ENCODE data around the gene MVB12B. TPM values are rescaled to one million over a fixed set of nuclear protein-coding genes. Genes with fewer than 3 reads are reported as not detected.

MVB12B gene
- total and polyA plus RNA-seq, 2 of the 4 experiments (the other 2 are of a cell fraction) = 2.0 to 4.0 TPM

GRCh38 chr9:126532951-126533925 is 206.6 kb downstream of the MVB12B start:
- POLR2A ChIA-PET (ENCODE audit: unreplicated experiment) = no interaction called here
- H2BK5ac ChIP-seq (ENCODE audit: low read depth, low read length, poor library complexity, severe bottlenecking) = no peak overlapping the region
- in situ Hi-C loops (cut with MboI; ENCODE audit: low sequenced_read_pairs) (no loop called here), dilution Hi-C loops (cut with HindIII; ENCODE audit: low sequenced_read_pairs, unreplicated experiment) (no loop called here), intact Hi-C loops (cut with micrococcal nuclease) (no loop called here)
- no peak for DNase-seq
- no peaks in the 10 kb centered on the region for H3K9me3 ChIP-seq (ENCODE audit: control insufficient read depth, insufficient read depth, low read length)
- no peaks in the 10 kb centered on the region; the same call in 1 of the 2 replicates for H3K4me1 ChIP-seq (ENCODE audit: control insufficient read depth, insufficient read depth, low read length)
- H3K79me1 ChIP-seq (ENCODE audit: low read depth in 1 of 2, low read length in 2 of 2) = no peaks in the 10 kb centered on the region
- no peak overlapping the region for H2AK5ac ChIP-seq (ENCODE audit: low read depth, low read length)
- H3K4me3 ChIP-seq (ENCODE audit: insufficient read depth, low read depth, low read length) = no peak overlapping the region
- H4K91ac ChIP-seq (ENCODE audit: insufficient read depth, low read depth, low read length) = no peak overlapping the region
- no TSS peak for BruUV-seq (replicated peaks)
- H3K9ac ChIP-seq (ENCODE audit: low read depth, low read length) = no peak overlapping the region
- H3K18ac ChIP-seq (ENCODE audit: low read depth, low read length) = no peak overlapping the region
- no peaks in the 10 kb centered on the region for H4K20me1 ChIP-seq (ENCODE audit: insufficient read depth, low read length)
- no peak overlapping the region for H2BK120ac ChIP-seq (ENCODE audit: low read depth, low read length)
- H2AFZ ChIP-seq (replicated peaks; ENCODE audit: low read length, poor library complexity) = no peak overlapping the region
- H3K27me3 ChIP-seq (ENCODE audit: control insufficient read depth, insufficient read depth, low read length) = peaks cover 76% of the 10 kb centered on the region
- H3K14ac ChIP-seq (replicated peaks; ENCODE audit: low read depth, low read length) = no peak overlapping the region
- H4K5ac ChIP-seq (ENCODE audit: low read depth, low read length) = no peak overlapping the region
- no peak overlapping the region for H2AK9ac ChIP-seq (replicated peaks; ENCODE audit: low read depth, low read length, poor library complexity)
- H3K4me2 ChIP-seq (ENCODE audit: low read depth, low read length) = no peak overlapping the region
- H2BK15ac ChIP-seq (ENCODE audit: low read depth, low read length) = no peak overlapping the region
- CTCF ChIA-PET = interaction anchor here (0.6 kb wide), 1 partner anchor 15 kb away, joined by 3 read pairs; no protein-coding TSS in a partner anchor
- WGBS, 2 experiments (ENCODE audit: extremely low coverage in 2 of 2, insufficient read length in 1 of 2) = 87% methylated on average over 4 of the region's 24 CpGs; no CpG with 5 or more reads in 1 of the 2 experiments
- no peak overlapping the region for H3K56ac ChIP-seq (ENCODE audit: extremely low read depth, insufficient read depth, low read length)
- no peak overlapping the region for H3K4ac ChIP-seq (ENCODE audit: low read depth, low read length)
- no peak overlapping the region for H4K8ac ChIP-seq (ENCODE audit: low read depth in 2 of 2, low read length in 2 of 2)
- no peak overlapping the region for H3K23ac ChIP-seq (ENCODE audit: low read depth, low read length)
- ATAC-seq (ENCODE audit: low read depth) = no peak
- H3K36me3 ChIP-seq (ENCODE audit: control insufficient read depth, insufficient read depth, low read length) = no peaks in the 10 kb centered on the region
- no peaks in the 10 kb centered on the region for H3K9me1 ChIP-seq (ENCODE audit: insufficient read depth, low read length)
- no peak overlapping the region for H2BK20ac ChIP-seq (ENCODE audit: low read depth, low read length)
- no peak overlapping the region for H3K27ac ChIP-seq (ENCODE audit: insufficient read depth, low read length)
- TF ChIP-seq FOS (IDR thresholded peaks at IDR 0.05; ENCODE audit: low read depth, low read length) (no peak), MAZ (IDR thresholded peaks at IDR 0.05; ENCODE audit: borderline replicate concordance, low read depth, low read length) (no peak), RFX5 (IDR thresholded peaks at IDR 0.05; ENCODE audit: low read depth, low read length) (no peak), ELK1 (IDR thresholded peaks at IDR 0.05; ENCODE audit: borderline replicate concordance, low read depth, low read length) (no peak), CHD1 (IDR thresholded peaks at IDR 0.05; ENCODE audit: low read depth, low read length) (no peak), POLR2A (IDR thresholded peaks at IDR 0.05; ENCODE audit: low read depth, low read length) (no peak), NFE2L2 (IDR thresholded peaks at IDR 0.05; ENCODE audit: low read depth, low read length) (no peak), MXI1 (IDR thresholded peaks at IDR 0.05; ENCODE audit: borderline replicate concordance, low read depth, low read length) (no peak), RCOR1 (IDR thresholded peaks at IDR 0.05; ENCODE audit: insufficient replicate concordance, low read length) (no peak), CTCF (conservative IDR thresholded peaks at IDR 0.05; ENCODE audit: low read depth, low read length) (no peak), CEBPB (IDR thresholded peaks at IDR 0.05; ENCODE audit: low read depth, low read length) (no peak), MAFK (IDR thresholded peaks at IDR 0.05; ENCODE audit: low read depth, low read length) (no peak), RAD21 (IDR thresholded peaks at IDR 0.05; ENCODE audit: low read length) (no peak), BHLHE40 (IDR thresholded peaks at IDR 0.05; ENCODE audit: low read depth, low read length) (no peak), SMC3 (IDR thresholded peaks at IDR 0.05; ENCODE audit: low read depth, low read length) (no peak)
